NT2/D1 (cell line): ENCODE data around the gene LRP11.
"Not testable (repeated sequence)": the region's sequence is repeated elsewhere in the genome, so short reads cannot be mapped to it uniquely, and the experiment has no call there.

Experiments
- DNase-seq: peaks from one replicate; pipeline ENCODE4 v3.0.0-alpha.2; 2011; ENCODE audit warnings: low read depth, low spot score
- H3K27me3 ChIP-seq: 2 replicates; pipeline ENCODE4 v1.6.0; 2011; ENCODE audit warnings: mild to moderate bottlenecking; ENCODE audit not compliant: insufficient read length, insufficient read depth
- H3K36me3 ChIP-seq: 2 replicates; pipeline ENCODE4 v1.6.1; 2011; ENCODE audit warnings: mild to moderate bottlenecking, low read length, mixed read lengths; ENCODE audit not compliant: insufficient read depth, insufficient read length
- H3K4me1 ChIP-seq: 2 replicates; pipeline ENCODE4 v1.5.1; 2011; ENCODE audit not compliant: insufficient read depth, insufficient read length
- H3K4me3 ChIP-seq: 2 replicates; pipeline ENCODE4 v1.5.1; 2011; ENCODE audit warnings: low read depth; ENCODE audit not compliant: insufficient read length
- H3K9ac ChIP-seq: 2 replicates; pipeline ENCODE4 v1.6.0; 2011; ENCODE audit warnings: low read depth; ENCODE audit not compliant: insufficient read length
- H3K9me3 ChIP-seq: 2 replicates; pipeline ENCODE4 v1.5.1; 2011; ENCODE audit warnings: mild to moderate bottlenecking, low read length; ENCODE audit not compliant: insufficient read depth
- SUZ12 ChIP-seq: IDR thresholded peaks from 2 replicates; pipeline ENCODE4 v1.6.1; 2011; ENCODE audit not compliant: insufficient read length, insufficient read depth; ENCODE audit errors: extremely low read depth
- YY1 ChIP-seq: IDR thresholded peaks from 2 replicates; pipeline ENCODE4 v1.6.1; 2011; ENCODE audit not compliant: insufficient read length, insufficient read depth
- ZNF274 ChIP-seq: IDR thresholded peaks from 2 replicates; pipeline ENCODE4 v1.6.1; 2011; ENCODE audit warnings: mild to moderate bottlenecking, low read depth, low read length

LRP11 gene, protein sequence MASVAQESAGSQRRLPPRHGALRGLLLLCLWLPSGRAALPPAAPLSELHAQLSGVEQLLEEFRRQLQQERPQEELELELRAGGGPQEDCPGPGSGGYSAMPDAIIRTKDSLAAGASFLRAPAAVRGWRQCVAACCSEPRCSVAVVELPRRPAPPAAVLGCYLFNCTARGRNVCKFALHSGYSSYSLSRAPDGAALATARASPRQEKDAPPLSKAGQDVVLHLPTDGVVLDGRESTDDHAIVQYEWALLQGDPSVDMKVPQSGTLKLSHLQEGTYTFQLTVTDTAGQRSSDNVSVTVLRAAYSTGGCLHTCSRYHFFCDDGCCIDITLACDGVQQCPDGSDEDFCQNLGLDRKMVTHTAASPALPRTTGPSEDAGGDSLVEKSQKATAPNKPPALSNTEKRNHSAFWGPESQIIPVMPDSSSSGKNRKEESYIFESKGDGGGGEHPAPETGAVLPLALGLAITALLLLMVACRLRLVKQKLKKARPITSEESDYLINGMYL

DNA sequence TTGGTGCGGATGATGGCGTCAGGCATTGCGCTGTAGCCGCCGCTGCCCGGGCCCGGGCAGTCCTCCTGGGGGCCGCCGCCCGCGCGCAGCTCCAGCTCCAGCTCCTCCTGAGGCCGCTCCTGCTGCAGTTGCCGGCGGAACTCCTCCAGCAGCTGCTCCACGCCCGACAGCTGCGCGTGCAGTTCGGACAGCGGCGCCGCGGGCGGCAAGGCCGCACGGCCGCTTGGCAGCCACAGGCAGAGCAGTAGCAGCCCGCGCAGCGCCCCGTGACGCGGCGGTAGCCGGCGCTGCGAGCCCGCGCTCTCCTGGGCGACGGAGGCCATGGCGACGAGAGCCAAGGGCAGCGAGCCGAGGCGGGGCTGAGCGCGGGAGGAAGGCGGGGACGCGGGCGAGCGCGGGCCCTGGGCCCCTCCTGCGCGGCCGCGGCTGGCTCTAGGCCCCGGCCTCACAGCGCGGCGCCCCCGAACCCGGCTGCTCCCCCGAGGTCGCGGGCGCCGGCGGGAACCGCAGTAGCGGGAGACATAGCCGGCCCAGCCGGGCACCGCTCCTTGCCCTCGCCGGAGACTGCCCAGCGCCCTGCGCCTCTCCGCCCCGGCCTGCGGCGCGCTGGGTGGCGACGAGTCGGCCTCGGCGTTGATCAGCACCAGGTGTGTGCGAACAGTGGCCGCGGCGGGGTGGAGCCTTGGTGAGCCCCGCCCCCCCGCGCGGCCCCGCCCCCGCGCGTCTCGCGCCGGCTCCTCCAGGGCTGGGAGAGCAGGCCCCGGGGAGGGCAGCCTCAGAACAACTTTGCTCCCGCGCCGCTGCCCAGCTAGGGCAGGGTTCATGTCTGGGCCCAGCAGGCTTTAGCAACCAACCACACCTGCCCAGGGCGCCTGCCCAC, at the start of gene LRP11:
TSS of gene LRP11 (minus strand) at position 662 of the 880 bp plus-strand sequence. CDS start at position 323, 339 bp downstream.
- Histone ChIP-seq H3K4me1 (peaks cover 5% of the 10 kb centered on the region), H3K9me3 (no peaks in the 10 kb centered on the region), H3K36me3 (peaks cover 3% of the 10 kb centered on the region), H3K9ac (peak within 1 kb of the TSS; percentile 82), H3K27me3 (peaks cover 17% of the 10 kb centered on the region), H3K4me3 (peak within 1 kb of the TSS; percentile 63)
- DNase-seq = peak; percentile 46
- TF ChIP-seq SUZ12 = no peak

DNA sequence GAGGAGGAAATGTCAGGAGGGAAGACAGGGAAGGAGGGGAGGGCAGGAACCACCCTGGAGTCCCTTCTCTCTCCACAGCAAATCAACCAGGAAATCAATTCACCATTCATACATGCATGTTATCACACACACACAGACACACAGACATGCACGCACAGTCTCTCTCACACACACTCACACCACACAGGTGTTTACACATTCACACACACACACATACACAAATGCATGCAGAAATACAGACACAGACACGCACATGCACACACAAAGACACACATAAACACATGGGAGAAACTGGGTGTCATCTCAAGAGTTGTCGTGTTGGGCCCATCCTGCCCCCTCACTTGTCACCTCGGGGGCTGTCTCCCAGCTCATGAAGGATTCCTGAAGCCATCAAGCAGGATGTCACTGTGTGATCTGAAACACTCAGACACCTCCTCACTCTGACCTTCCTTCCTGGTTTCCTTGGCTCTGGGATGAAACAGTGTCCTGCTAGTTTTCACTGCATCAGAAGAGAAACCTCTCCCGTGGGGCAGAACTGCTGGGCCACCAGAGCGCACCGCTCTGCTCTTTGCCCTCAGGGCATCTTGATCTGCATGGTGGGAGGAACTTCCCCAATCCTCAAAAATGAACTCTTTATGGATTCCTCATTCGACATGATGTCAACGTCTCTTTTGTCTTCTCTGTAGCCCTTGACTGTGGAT, 49.5 kb upstream of the LRP11 start:
- Histone ChIP-seq H3K27me3 (no peaks in the 10 kb centered on the region), H3K9me3 (peaks cover 14% of the 10 kb centered on the region; the same call in 1 of the 2 replicates)

DNA sequence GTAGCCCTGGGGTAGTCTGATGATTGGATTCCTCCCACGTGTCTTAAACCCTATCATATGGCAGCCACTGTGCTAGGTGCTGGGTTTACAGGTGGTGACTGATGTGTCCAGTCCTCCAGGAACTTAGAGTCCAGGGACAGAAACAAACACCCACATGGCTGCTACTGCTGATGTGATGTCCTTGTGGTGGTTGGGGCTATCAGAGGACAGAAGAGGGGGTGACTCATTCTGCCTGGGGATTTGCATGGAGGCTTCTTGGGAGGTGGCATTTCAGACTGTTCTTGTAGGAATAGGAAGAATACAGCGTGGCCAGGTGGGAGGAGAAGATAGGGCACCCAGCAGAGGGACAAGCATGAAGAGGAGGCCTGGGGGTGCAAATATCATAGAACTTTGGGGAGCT, 48.9 kb upstream of the LRP11 start:
- H3K27me3 ChIP-seq = no peaks in the 10 kb centered on the region
- TF ChIP-seq YY1 (no peak), ZNF274 (no peak), SUZ12 (no peak)
- H3K9ac ChIP-seq = no peak overlapping the region
- no peak for DNase-seq
- H3K9me3 ChIP-seq = peaks cover 20% of the 10 kb centered on the region; the same call in 1 of the 2 replicates
- H3K4me3 ChIP-seq = no peak overlapping the region
- H3K4me1 ChIP-seq = no peaks in the 10 kb centered on the region
- H3K36me3 ChIP-seq = no peaks in the 10 kb centered on the region

More for the DNA sequence above, 49.5 kb upstream of the LRP11 start:
- Histone ChIP-seq H3K4me3 (no peak overlapping the region), H3K9ac (no peak overlapping the region), H3K36me3 (no peaks in the 10 kb centered on the region), H3K4me1 (no peaks in the 10 kb centered on the region)
- no peak for DNase-seq
- TF ChIP-seq YY1 = no peak
- no peak for TF ChIP-seq ZNF274
- no peak for TF ChIP-seq SUZ12

DNA sequence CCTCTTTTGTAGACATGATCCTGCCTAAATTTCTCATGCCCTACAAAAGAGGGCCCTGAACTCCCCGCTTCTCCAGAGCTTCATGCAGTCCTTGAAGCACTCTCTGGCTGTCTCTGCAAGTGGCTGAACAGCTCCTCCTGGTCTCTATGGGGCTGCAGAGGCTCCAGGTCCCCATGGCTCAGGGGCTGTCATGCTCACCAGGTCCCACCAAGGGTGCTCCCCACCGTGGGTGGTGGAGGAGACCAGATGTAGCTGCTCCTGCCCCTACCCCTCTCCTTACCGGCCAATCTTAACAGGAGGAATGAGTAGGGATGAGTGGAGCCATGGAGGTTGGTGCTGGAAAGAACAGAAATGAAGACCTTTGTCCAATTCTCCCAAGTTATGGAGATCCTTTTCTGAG, 48.5 kb upstream of the LRP11 start:
- not testable (repeated sequence) for H3K9ac ChIP-seq, H3K4me3 ChIP-seq, DNase-seq, H3K36me3 ChIP-seq, H3K27me3 ChIP-seq, H3K4me1 ChIP-seq
- peaks cover 22% of the 10 kb centered on the region; the same call in 1 of the 2 replicates for H3K9me3 ChIP-seq

DNA sequence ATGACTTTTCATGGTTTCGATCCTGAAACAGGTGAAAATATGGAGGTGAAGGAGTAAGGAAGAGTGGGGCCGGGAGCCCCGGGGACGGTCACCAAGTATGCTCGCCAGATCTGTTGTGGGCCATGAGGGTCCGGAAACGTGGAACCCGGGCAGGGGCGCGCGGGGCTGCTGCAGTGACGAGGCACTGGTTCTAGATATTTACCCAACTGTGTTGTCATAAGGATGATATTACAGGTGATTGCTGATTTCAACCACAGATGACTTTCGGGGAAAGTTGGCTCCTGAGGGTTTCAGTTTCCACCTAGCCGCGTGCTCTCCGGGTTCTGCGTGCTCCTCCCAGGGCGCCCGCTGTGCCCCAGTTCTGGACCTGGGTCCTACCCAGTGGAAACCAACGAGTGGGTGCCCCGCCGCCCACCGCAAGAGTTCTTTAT, 46.6 kb upstream of the LRP11 start:
- no peak for DNase-seq
- Histone ChIP-seq H3K36me3 (no peaks in the 10 kb centered on the region), H3K9ac (no peak overlapping the region), H3K27me3 (no peaks in the 10 kb centered on the region), H3K4me1 (no peaks in the 10 kb centered on the region), H3K4me3 (no peak overlapping the region), H3K9me3 (peaks cover 22% of the 10 kb centered on the region; the same call in 1 of the 2 replicates)
- TF ChIP-seq ZNF274 (no peak), SUZ12 (no peak), YY1 (no peak)

DNA sequence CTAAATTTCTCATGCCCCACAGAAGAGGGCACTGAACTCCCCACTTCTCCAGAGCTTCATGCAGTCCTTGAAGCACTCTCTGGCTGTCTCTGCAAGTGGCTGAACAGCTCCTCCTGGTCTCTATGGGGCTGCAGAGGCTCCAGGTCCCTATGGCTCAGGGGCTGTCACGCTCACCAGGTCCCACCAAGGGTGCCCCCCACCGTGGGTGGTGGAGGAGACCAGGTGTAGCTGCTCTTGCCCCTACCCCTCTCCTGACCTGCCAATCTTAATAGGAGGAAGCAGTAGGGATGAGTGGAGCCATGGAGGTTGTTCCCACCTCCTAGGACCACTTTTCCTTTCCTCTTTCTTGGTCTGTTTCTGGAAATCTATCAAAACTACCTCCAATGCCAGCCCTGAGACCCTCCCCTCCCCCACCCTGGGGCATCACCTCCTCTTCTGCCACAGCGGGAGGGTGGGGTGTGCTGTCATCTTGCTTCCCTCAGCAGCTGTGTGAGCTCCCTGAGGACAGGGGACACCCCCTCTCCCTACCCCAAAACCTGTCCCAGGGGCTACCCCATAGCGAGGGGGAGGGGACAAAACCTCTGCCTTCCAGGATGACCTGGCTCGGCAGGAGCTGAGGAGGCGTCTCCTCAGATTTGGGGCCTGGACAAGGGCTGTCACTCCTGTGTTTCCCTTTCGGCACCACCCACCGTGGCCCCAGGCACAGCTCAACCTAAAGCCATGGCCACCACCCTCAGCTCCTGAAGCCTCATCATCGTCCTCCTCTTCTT, 45.7 kb upstream of the LRP11 start:
- no peak for TF ChIP-seq SUZ12
- no peak for TF ChIP-seq YY1
- TF ChIP-seq ZNF274 = no peak
- Histone ChIP-seq H3K9ac (no peak overlapping the region), H3K36me3 (no peaks in the 10 kb centered on the region), H3K4me3 (no peak overlapping the region), H3K27me3 (no peaks in the 10 kb centered on the region), H3K9me3 (peaks cover 22% of the 10 kb centered on the region; the same call in 1 of the 2 replicates), H3K4me1 (no peaks in the 10 kb centered on the region)
- no peak for DNase-seq

DNA sequence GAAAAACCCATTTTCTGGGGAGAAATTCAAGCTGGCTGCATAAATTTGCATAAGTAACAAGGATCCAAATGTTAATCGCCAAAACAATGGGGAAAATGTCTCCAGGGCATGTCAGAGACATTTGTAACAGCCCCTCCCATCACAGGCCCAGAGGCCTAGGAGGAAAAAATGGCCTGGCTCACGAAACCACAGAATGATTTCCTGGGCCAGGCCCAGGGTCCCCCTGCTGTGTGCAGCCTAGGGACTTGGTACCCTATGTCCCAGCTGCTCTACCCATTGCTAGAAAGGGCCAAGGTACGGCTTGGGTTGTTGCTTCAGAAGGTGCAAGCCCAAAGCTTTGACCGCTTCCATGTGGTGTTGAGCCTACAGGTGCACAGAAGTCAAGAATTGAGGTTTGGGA, 44.3 kb upstream of the LRP11 start:
- not testable (repeated sequence) for H3K9ac ChIP-seq, H3K4me1 ChIP-seq, H3K36me3 ChIP-seq, H3K4me3 ChIP-seq, DNase-seq, H3K27me3 ChIP-seq
- peaks cover 22% of the 10 kb centered on the region; the same call in 1 of the 2 replicates for H3K9me3 ChIP-seq
